Fibroblast of the aortic adventitia (primary cell): ENCODE results near the gene LTB. TPM values are rescaled to one million over a fixed set of nuclear protein-coding genes. Genes with fewer than 3 reads are reported as not detected.

Source experiments
- DNase-seq: peaks from one replicate; pipeline ENCODE4 v3.0.0-alpha.2; 2010; ENCODE audit warnings: low read depth
- H3K4me3 ChIP-seq: 2 replicates; pipeline ENCODE4 v1.5.1; 2011; ENCODE audit warnings: low read depth, mild to moderate bottlenecking, control low read depth, low read length, moderate library complexity
- CTCF ChIP-seq: IDR thresholded peaks from 2 replicates; pipeline ENCODE4 v1.5.1; 2011; ENCODE audit warnings: mild to moderate bottlenecking, low read length, control low read depth, inconsistent platforms; ENCODE audit not compliant: insufficient read depth
- small RNA-seq: library from RNA; depleted of rRNA; stranded (forward); fragments of <200 nt; gene quantifications from one replicate; pipeline ENCODE3, GENCODE V24; 2012
- total RNA-seq: library from RNA; depleted of rRNA; stranded (reverse); fragments of >200 nt; gene quantifications from 2 replicates; pipeline ENCODE4 v1.2.3, GENCODE V29; 2012; ENCODE audit warnings: low replicate concordance

LTB gene
- total RNA-seq, 1 donor, result not detected

GRCh38 chr6:31534011-31534410, 48.2 kb downstream of the LTB start:
- TF ChIP-seq CTCF, result no peak
- H3K4me3 ChIP-seq, result no peak overlapping the region
- no peak for DNase-seq

- TF ChIP-seq CTCF, result no peak
- H3K4me3 ChIP-seq, result no peak overlapping the region
- no peak for DNase-seq
These were observed 48.8 kb downstream of the LTB start for GRCh38 chr6:31533455-31533841.

GRCh38 chr6:31532644-31533454, 49.4 kb downstream of the LTB start:
- no peak for TF ChIP-seq CTCF

GRCh38 chr6:31531771-31532643, 50.2 kb downstream of the LTB start:
- no peak for TF ChIP-seq CTCF
- H3K4me3 ChIP-seq, result no peak overlapping the region
- DNase-seq, result no peak

More at GRCh38 chr6:31532644-31533454, 49.4 kb downstream of the LTB start:
- no peak for DNase-seq
- no peak overlapping the region for H3K4me3 ChIP-seq

- H3K4me3 ChIP-seq, result no peak overlapping the region
- TF ChIP-seq CTCF, result no peak
- no peak for DNase-seq
These were observed 51.1 kb downstream of the LTB start for GRCh38 chr6:31531162-31531561.

- H3K4me3 ChIP-seq, result no peak overlapping the region
- DNase-seq, result no peak
- no peak for TF ChIP-seq CTCF
These were observed 51.6 kb downstream of the LTB start for GRCh38 chr6:31530659-31531058.

Small RNA genes lying within 50 kb of the gene (small RNA-seq; reads per million reads assigned to genes)
- 114 reads per million, percentile 98 among the genes with 10 or more reads in this experiment for gene SNORA38
- 838 reads per million, percentile 99 among the genes with 10 or more reads in this experiment for gene SNORD117
- not detected for gene SNORD84
- not detected for gene UQCRHP1

Other genes with a start within 250 kb of the LTB start
- 52.0 and 84.2 TPM in 2 replicates for gene HLA-B, start 225.2 kb downstream of the LTB start, total RNA-seq
- gene MICA, start 178.8 kb downstream of the LTB start, total RNA-seq, result 12.7 and 13.3 TPM in 2 replicates
- gene MICB, start 84.3 kb downstream of the LTB start, total RNA-seq, result 3.4 and 16.6 TPM in 2 replicates
- not detected in 2 replicates for gene MCCD1, start 53.5 kb downstream of the LTB start, total RNA-seq
- 197 and 290 TPM in 2 replicates for gene DDX39B, start 40.4 kb downstream of the LTB start, total RNA-seq
- 3.8 and 6.7 TPM in 2 replicates for gene ATP6V1G2, start 35.8 kb downstream of the LTB start, total RNA-seq
- gene NFKBIL1, start 34.8 kb downstream of the LTB start, total RNA-seq, result 20.0 and 48.7 TPM in 2 replicates
- gene LTA, start 10.1 kb downstream of the LTB start, total RNA-seq, result not detected in 2 replicates
- not detected in 2 replicates for gene TNF, start 6.9 kb downstream of the LTB start, total RNA-seq
- gene LST1, start 3.9 kb upstream of the LTB start, total RNA-seq, result not detected in 2 replicates
- gene NCR3, start 10.6 kb upstream of the LTB start, total RNA-seq, result not detected in 2 replicates
- not detected in 2 replicates for gene AIF1, start 32.8 kb upstream of the LTB start, total RNA-seq
- 24.0 and 68.0 TPM in 2 replicates for gene PRRC2A, start 38.3 kb upstream of the LTB start, total RNA-seq
- gene BAG6, start 70.2 kb upstream of the LTB start, total RNA-seq, result 109 and 161 TPM in 2 replicates
- gene APOM, start 73.5 kb upstream of the LTB start, total RNA-seq, result 2.0 TPM in 1 of 2 replicates, not detected in the other
- gene C6orf47, start 78.4 kb upstream of the LTB start, total RNA-seq, result 18.4 and 26.3 TPM in 2 replicates
- gene GPANK1, start 82.6 kb upstream of the LTB start, total RNA-seq, result 19.9 and 69.8 TPM in 2 replicates
- gene CSNK2B, start 83.7 kb upstream of the LTB start, total RNA-seq, result 134 and 214 TPM in 2 replicates
- 2.8 and 4.5 TPM in 2 replicates for gene LY6G5B, start 87.6 kb upstream of the LTB start, total RNA-seq
- gene LY6G5C, start 98.6 kb upstream of the LTB start, total RNA-seq, result 1.1 TPM in 1 of 2 replicates, not detected in the other
- gene ABHD16A, start 120.9 kb upstream of the LTB start, total RNA-seq, result 23.5 and 27.1 TPM in 2 replicates
- gene LY6G6F, start 124.4 kb upstream of the LTB start, total RNA-seq, result not detected in 2 replicates
- not detected in 2 replicates for gene LY6G6D, start 132.9 kb upstream of the LTB start, total RNA-seq
- not detected in 2 replicates for gene LY6G6C, start 139.3 kb upstream of the LTB start, total RNA-seq
- not detected in 2 replicates for gene MPIG6B, start 140.9 kb upstream of the LTB start, total RNA-seq
- 70.5 and 223 TPM in 2 replicates for gene DDAH2, start 146.9 kb upstream of the LTB start, total RNA-seq
- 174 and 576 TPM in 2 replicates for gene CLIC1, start 154.1 kb upstream of the LTB start, total RNA-seq
- gene MSH5, start 157.6 kb upstream of the LTB start, total RNA-seq, result 3.1 and 23.0 TPM in 2 replicates
- 0.90 and 6.2 TPM in 2 replicates for gene SAPCD1, start 180.2 kb upstream of the LTB start, total RNA-seq
- gene VWA7, start 194.9 kb upstream of the LTB start, total RNA-seq, result 0.36 and 0.90 TPM in 2 replicates
- gene VARS1, start 213.3 kb upstream of the LTB start, total RNA-seq, result 19.6 and 68.8 TPM in 2 replicates
- 49.5 and 88.3 TPM in 2 replicates for gene LSM2, start 224.5 kb upstream of the LTB start, total RNA-seq
- 1.4 and 2.4 TPM in 2 replicates for gene HSPA1L, start 232.9 kb upstream of the LTB start, total RNA-seq
- 52.8 and 76.9 TPM in 2 replicates for gene HSPA1A, start 233.1 kb upstream of the LTB start, total RNA-seq
- 62.0 and 112 TPM in 2 replicates for gene HSPA1B, start 245.3 kb upstream of the LTB start, total RNA-seq